ENCODE data around the gene RAPGEF5.

RAPGEF5 gene

DNA sequence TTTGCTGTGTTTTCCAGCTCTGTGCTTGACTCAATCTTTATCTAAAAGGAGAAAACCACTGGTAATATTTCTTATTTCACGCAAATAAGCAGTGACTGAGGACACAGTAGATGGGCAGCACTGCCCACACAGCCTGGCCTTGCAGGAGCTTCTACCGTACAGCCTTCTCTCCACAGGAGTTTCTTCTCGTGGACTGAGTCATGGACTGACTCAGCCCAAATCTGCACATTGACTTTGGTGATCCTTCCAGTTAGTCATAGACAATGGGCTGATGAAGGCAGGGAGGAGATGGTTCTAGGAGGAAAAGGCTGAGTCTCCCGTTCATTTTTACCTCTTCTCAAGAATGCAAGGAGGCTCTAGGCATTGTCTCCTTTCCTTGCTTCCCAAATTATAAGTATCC lies 200.7 kb downstream of the RAPGEF5 start:
- DNase-seq (ENCODE audit: low read depth): no peak
- TF ChIP-seq, protein P1, sequence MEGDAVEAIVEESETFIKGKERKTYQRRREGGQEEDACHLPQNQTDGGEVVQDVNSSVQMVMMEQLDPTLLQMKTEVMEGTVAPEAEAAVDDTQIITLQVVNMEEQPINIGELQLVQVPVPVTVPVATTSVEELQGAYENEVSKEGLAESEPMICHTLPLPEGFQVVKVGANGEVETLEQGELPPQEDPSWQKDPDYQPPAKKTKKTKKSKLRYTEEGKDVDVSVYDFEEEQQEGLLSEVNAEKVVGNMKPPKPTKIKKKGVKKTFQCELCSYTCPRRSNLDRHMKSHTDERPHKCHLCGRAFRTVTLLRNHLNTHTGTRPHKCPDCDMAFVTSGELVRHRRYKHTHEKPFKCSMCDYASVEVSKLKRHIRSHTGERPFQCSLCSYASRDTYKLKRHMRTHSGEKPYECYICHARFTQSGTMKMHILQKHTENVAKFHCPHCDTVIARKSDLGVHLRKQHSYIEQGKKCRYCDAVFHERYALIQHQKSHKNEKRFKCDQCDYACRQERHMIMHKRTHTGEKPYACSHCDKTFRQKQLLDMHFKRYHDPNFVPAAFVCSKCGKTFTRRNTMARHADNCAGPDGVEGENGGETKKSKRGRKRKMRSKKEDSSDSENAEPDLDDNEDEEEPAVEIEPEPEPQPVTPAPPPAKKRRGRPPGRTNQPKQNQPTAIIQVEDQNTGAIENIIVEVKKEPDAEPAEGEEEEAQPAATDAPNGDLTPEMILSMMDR (IDR thresholded peaks at IDR 0.05; ENCODE audit: low read depth, low read length, missing control alignments): no peak
- no peak overlapping the region for H3K4me3 ChIP-seq (ENCODE audit: low read depth, low read length)

DNA sequence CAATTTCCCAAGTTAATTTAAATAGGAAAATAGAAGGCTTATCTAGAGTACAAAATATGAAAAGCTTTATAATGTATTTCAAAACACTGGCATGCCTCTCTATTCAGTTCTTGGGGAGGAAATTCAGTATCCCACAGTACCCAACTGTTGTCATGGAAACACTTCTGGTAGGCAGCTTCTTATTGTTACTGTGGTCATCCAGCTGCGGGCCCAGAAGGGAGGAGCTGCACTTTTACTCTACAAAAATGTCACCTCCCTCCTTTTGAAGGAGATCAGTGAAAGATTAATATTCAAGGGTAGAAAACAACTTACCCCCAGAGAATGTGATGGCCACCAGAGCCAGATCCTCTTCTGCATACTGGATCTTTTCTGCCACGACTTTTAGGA lies 202.8 kb downstream of the RAPGEF5 start:
- no peak for DNase-seq (ENCODE audit: low read depth)
- TF ChIP-seq, protein P1 (IDR thresholded peaks at IDR 0.05; ENCODE audit: low read depth, low read length, missing control alignments): no peak
- H3K4me3 ChIP-seq (ENCODE audit: low read depth, low read length): no peak overlapping the region

DNA sequence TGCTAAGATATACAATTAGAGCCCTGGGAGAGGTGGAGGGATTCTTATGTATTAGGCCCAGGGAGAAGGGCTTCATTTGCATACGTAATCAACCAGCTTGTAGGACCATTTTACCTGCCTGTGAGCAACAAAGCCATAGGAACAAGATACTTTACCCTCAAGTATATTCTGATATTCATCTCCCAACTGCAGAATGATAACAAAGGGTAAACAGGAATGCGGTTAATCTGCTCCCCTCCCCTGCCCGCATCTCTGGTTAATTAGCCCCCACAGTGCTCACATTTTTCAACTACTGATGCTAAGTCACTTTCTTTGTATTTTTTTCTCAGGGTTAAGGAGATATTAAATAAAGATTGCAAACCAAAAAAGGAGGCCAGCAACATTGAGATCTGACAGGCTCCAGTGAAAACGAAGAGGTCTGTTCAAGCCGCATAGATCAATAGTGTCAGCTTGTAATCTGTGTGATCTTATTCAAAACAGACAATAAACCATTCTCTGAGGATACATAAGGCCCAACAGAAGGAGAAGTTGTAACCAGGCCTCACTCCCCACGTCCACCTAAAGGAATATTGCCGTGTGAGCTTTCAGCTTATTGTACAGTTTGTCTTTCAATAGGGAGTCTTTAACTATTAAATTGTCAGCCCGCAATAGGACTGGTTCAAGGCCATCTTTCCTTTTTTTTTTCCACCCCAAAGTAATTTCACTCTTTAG lies 203.4 kb downstream of the RAPGEF5 start:
- TF ChIP-seq, protein P1 (IDR thresholded peaks at IDR 0.05; ENCODE audit: low read depth, low read length, missing control alignments): no peak
- DNase-seq (ENCODE audit: low read depth): no peak
- H3K4me3 ChIP-seq (ENCODE audit: low read depth, low read length): no peak overlapping the region

DNA sequence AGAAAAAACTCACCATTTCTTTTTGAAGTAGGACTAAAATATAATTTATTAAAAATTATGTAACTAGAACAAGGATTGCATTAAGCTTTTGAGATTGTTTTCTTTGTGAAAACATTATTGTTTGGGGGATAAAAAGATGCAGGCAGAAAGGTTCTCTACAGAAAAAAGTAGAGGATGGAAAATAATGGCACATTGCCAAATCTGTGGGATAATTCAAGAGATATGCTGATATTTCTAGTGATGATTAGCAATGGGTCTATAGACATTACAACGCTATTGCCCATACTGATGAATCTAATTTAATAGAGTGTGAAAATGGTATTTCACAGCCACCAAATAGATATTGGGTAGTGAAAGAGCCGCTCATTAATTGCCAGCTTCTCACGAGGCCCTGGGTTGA lies 204.3 kb downstream of the RAPGEF5 start:
- no peak overlapping the region for H3K4me3 ChIP-seq (ENCODE audit: low read depth, low read length)
- no peak for DNase-seq (ENCODE audit: low read depth)
- TF ChIP-seq, protein P1 (IDR thresholded peaks at IDR 0.05; ENCODE audit: low read depth, low read length, missing control alignments): no peak

DNA sequence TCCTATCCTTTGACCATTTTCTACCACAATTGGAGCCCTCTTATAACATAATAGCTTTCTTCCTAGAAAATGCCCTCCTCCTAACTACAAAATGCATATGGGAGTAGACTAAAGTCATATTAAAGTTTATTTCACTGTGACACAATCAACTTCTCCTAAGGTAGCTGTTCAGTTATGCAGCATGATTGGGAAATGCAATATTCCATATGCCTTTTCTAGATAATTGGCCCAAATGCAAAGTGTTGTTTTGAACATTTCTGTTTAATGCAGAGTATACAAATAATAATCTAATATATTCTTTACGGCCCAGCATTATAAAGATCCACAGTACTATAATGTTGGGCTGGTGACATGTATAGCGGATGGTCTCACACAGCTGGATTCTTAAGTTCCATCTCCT lies 205.1 kb downstream of the RAPGEF5 start:
- TF ChIP-seq, protein P1 (IDR thresholded peaks at IDR 0.05; ENCODE audit: low read depth, low read length, missing control alignments): no peak
- no peak overlapping the region for H3K4me3 ChIP-seq (ENCODE audit: low read depth, low read length)
- no peak for DNase-seq (ENCODE audit: low read depth)

DNA sequence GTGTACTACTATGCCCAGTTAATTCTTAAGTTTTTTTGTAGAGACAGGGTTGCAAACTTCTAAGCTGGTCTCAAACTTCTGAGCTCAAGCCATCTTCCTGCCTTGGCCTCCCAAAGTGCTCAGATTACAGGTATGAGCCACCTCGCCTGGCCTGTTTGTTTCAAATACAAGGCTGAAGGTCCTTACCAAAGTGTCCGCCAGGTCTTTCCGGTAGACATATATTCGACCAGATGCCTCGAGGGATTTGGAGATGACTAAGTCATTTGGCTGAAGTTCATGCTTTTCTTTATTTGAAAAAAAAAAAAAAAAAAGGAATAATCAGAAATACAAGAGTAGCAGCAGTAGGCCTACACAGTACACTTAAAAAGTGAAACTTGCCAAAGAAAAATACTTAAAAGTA lies 206.7 kb downstream of the RAPGEF5 start:
- DNase-seq (ENCODE audit: low read depth): no peak
- no peak overlapping the region for H3K4me3 ChIP-seq (ENCODE audit: low read depth, low read length)
- TF ChIP-seq, protein P1 (IDR thresholded peaks at IDR 0.05; ENCODE audit: low read depth, low read length, missing control alignments): no peak

DNA sequence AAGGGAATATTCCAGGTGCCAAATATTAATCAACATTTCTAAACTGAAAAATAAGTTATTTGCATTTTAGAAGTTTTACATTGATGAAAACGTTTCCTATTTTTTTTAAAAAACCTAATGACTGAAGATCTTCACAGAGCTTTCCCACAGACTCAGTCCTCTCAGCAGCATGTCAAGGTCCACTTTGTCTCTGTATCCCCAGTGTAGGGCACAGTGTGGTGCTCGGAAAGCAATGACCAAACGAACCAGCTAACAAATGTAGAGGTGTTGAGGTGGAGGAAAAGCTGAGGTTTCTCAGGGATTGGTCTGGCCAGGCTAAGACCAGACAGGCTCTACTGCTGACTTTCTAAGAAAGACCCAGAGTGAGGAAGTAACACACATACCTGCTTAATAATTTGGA lies 209.1 kb downstream of the RAPGEF5 start:
- TF ChIP-seq, protein P1 (IDR thresholded peaks at IDR 0.05; ENCODE audit: low read depth, low read length, missing control alignments): no peak
- H3K4me3 ChIP-seq (ENCODE audit: low read depth, low read length): no peak overlapping the region
- DNase-seq (ENCODE audit: low read depth): no peak
